Measurements from ENCODE around the gene PRDM2.
"Not testable (repeated sequence)": the region's sequence is repeated elsewhere in the genome, so short reads cannot be mapped to it uniquely, and the experiment has no call there.

Gene PRDM2

DNA sequence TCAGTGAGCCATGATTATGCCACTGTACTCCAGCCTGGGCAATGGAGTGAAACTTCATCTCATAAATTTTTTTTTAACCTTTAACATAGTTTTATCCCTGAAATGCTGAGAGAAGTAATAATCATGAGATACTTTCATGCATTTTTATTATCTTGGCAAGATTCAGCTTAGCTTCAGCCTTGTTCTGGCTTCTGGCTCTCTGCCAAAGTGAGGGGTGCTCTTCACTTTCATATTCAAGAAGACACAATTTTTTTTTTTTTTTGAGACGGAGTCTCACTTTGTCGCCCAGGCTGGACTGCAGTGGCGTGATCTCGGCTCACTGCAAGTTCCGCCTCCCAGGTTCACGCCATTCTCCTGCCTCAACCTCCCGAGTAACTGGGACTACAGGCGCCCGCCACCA is 19.4 kb upstream of the PRDM2 start:
- not testable (repeated sequence) for H3K9me3 ChIP-seq (ENCODE audit: control insufficient read depth, insufficient read depth, low read length)

DNA sequence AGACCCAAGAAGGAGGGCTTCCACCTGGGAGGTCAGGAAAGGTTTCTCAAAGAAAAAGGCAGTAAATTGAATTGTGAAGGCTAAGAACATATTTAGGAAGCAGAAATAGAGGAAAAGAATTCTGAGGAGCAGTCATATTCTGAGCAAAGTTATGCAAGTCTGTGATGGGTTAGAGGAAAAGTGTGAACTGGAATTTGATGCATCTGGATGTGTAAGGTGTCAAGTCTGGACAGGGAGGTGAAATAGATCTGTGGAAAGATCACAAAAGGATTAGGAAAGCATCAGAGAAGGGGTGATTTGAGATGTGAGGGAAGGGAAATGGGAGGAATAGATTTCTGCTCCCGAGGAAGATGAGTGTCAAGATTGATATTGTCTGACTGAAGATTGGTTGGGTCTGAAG is 18.1 kb upstream of the PRDM2 start:
- H3K9me3 ChIP-seq (ENCODE audit: control insufficient read depth, insufficient read depth, low read length) = no peaks in the 10 kb centered on the region

More for the DNA sequence above, 19.4 kb upstream of the PRDM2 start:
- not testable (repeated sequence) for H3K4me1 ChIP-seq (ENCODE audit: insufficient read depth, low read length); H3K36me3 ChIP-seq (ENCODE audit: insufficient read depth, low read length); H3K9ac ChIP-seq (ENCODE audit: low read depth, low read length)

DNA sequence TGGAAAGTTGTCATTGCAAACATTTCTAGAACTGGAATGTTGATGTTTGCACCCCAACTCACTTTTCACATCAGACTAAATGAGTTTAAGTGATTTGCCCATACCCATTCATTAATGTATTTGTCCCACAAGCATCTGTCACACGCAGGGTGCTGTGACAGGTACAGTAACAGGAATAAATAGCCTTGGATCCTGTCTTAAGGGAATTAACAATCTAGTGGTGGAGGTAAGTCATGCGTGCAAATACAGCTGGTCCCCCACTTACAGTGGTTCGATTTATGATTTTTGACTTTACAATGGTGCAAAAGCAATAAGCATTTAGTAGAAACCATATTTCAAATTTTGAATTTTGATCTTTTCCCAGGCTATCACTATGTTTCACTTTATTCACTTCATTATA is 17.5 kb upstream of the PRDM2 start:
- H3K9me3 ChIP-seq (ENCODE audit: control insufficient read depth, insufficient read depth, low read length) = no peaks in the 10 kb centered on the region

More for the DNA sequence above, 18.1 kb upstream of the PRDM2 start:
- H3K36me3 ChIP-seq (ENCODE audit: insufficient read depth, low read length) = no peaks in the 10 kb centered on the region
- no peaks in the 10 kb centered on the region for H3K4me1 ChIP-seq (ENCODE audit: insufficient read depth, low read length)
- no peak overlapping the region for H3K9ac ChIP-seq (ENCODE audit: low read depth, low read length)

DNA sequence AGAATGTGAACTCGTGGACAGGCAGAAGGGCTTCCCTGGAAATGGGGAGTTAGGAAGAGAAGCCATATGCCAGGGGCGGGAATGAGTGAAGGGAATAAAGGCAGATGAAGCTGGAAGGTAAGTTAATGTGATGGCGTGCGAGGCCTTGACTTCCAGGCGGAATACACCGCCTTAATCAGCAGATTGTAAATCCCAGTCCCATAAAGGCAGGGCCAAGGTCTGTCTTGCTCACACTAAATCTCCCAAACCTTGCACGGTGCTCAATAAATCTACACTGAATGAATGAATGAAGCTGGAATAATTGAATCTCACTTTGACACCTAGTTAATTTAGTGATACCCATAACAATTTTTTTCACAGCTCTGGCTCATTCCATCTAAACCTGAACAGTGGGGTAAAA is 16.8 kb upstream of the PRDM2 start:
- H3K9ac ChIP-seq (ENCODE audit: low read depth, low read length) = no peak overlapping the region
- H3K9me3 ChIP-seq (ENCODE audit: control insufficient read depth, insufficient read depth, low read length) = no peaks in the 10 kb centered on the region
- H3K4me1 ChIP-seq (ENCODE audit: insufficient read depth, low read length) = no peaks in the 10 kb centered on the region
- no peaks in the 10 kb centered on the region for H3K36me3 ChIP-seq (ENCODE audit: insufficient read depth, low read length)

More for the DNA sequence above, 17.5 kb upstream of the PRDM2 start:
- Histone ChIP-seq H3K4me1 (ENCODE audit: insufficient read depth, low read length) (no peaks in the 10 kb centered on the region), H3K9ac (ENCODE audit: low read depth, low read length) (no peak overlapping the region), H3K36me3 (ENCODE audit: insufficient read depth, low read length) (no peaks in the 10 kb centered on the region)

DNA sequence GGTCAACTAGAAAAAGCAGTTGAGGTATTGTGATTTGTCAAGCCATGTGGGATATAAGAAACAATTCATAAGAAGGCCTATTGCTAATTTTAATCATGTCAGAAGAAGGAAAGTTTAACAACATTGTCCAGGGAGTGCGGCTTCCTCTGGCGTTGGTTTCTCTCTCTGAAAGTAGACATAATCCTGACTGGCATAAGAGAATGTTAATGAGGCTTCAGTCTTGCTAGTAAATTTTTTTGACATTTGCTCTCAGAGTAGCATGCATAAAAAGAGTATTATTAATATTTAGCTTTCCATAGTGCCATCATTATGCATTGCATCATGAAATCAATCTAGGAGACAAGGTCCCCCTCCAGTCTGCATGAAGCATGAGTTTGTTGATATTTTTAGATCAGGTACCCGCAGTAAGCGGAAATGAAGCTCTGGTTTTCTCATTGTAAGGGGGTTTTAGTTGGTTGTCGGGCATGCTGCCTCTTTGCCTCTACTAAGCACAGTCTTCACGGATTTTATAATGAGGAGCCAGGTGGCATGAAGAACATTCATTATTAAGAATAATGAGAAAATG is 12.8 kb upstream of the PRDM2 start:
- H3K9ac ChIP-seq (ENCODE audit: low read depth, low read length) = no peak overlapping the region
- no peaks in the 10 kb centered on the region for H3K9me3 ChIP-seq (ENCODE audit: control insufficient read depth, insufficient read depth, low read length)
- H3K36me3 ChIP-seq (ENCODE audit: insufficient read depth, low read length) = no peaks in the 10 kb centered on the region
- H3K4me1 ChIP-seq (ENCODE audit: insufficient read depth, low read length) = no peaks in the 10 kb centered on the region

DNA sequence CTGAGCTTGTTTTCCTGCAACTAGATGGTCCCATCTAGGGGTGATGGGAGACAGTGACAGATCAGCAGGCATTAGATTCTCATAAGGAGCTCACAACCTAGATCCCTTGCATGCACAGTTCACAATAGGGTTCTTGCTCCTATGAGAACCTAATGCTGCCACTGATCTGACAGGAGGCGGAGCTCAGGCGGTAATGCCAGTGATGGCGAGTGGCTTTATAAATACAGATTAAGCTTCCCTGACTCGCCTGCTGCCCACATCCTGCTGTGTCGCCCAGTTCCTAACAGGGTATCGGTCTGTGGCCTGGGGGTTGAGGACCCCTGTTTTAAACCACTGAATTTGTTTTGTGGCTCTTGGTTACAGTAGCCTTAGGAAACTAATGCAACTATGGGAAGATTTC is 6.9 kb upstream of the PRDM2 start:
- H3K9ac ChIP-seq (ENCODE audit: low read depth, low read length); H3K36me3 ChIP-seq (ENCODE audit: insufficient read depth, low read length); H3K4me1 ChIP-seq (ENCODE audit: insufficient read depth, low read length); H3K9me3 ChIP-seq (ENCODE audit: control insufficient read depth, insufficient read depth, low read length): not testable (repeated sequence)

DNA sequence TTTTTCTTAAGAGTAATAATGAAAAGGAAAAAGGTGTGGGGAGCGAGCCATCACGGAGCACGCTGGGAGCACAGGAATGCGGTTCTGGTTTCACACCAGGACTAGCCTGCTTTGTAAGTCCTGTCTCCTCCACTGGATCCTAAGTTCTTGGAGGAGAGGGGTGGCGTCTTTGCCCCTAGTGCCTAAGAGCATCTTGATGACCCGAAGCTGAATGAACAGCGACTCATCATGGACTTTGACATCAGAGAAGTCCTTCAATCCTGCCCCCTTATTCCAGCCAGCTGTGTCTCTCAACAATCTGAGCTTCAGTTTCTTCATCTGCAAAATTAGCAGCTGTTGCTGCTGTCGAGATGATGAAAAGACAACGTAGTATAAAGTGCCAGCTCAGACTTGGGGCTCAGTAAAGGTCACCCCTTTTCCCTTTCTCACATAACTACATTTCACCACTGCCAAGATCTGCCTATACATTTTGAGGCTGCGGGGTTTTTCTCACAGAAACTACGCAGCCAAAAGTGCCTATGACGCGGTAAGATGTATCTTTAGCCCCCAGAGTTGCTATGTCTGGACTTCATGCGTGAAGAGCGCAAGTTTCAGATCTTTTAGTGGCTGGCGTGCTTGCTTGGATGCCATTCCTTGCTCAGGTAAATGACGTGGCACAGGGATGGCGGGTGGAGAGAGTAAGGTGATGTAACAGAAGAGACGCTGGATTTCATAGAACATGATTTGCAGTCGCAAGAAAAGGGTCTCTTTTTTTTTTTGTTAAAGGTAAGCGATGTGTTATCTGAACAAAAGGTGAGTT is 4.9 kb upstream of the PRDM2 start:
- H3K4me1 ChIP-seq (ENCODE audit: insufficient read depth, low read length) = no peaks in the 10 kb centered on the region; the same call in 1 of the 2 replicates
- no peaks in the 10 kb centered on the region for H3K36me3 ChIP-seq (ENCODE audit: insufficient read depth, low read length)
- H3K9ac ChIP-seq (ENCODE audit: low read depth, low read length) = no peak overlapping the region
- H3K9me3 ChIP-seq (ENCODE audit: control insufficient read depth, insufficient read depth, low read length) = peaks cover 3% of the 10 kb centered on the region; the same call in 1 of the 2 replicates

DNA sequence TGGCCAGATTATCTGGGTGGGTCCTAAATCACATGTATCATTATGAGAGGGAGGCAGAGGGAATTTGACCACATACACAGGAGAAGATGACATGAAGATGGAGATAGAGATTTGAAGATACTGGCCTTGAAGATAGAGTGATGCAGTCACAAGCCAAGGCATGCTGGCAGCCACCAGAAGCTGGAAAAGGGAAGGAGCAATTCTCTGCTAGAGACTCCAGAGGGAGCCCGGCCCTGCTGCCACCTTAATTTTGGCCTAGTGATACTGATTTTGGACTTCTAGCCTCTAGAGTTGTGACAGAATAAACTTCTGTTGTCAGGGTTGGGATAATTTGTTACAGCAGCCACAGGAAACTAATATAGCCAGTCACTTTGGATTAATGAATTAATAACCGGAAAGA is 2.2 kb upstream of the PRDM2 start:
- Histone ChIP-seq H3K4me1 (ENCODE audit: insufficient read depth, low read length) (no peaks in the 10 kb centered on the region; the same call in 1 of the 2 replicates), H3K9ac (ENCODE audit: low read depth, low read length) (no peak overlapping the region), H3K9me3 (ENCODE audit: control insufficient read depth, insufficient read depth, low read length) (peaks cover 3% of the 10 kb centered on the region; the same call in 1 of the 2 replicates), H3K36me3 (ENCODE audit: insufficient read depth, low read length) (no peaks in the 10 kb centered on the region)

DNA sequence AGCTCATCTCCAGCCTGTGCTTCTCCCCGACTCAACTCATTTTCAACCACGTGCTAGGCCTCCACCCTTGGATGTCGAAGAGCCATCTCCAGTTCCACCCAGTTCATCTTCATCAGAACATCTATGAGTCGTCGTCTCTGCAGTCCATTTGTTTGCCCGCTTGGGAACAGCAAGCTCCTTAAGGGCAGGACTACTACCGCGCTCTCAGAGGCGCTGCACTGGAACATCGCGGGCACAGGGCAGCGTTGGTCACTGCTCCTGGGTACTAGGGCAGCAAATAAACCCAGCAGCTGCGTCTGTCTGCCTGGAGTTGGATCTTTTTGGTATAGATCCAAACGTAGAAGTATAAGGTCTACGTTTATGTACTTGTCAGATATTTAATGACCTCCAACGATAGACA is 478 bp upstream of the PRDM2 start:
- Histone ChIP-seq H3K9ac (ENCODE audit: low read depth, low read length) (peak overlapping the region; percentile 95), H3K4me1 (ENCODE audit: insufficient read depth, low read length) (no peaks in the 10 kb centered on the region; the same call in 1 of the 2 replicates), H3K36me3 (ENCODE audit: insufficient read depth, low read length) (no peaks in the 10 kb centered on the region), H3K9me3 (ENCODE audit: control insufficient read depth, insufficient read depth, low read length) (peaks cover 3% of the 10 kb centered on the region; the same call in 1 of the 2 replicates)

DNA sequence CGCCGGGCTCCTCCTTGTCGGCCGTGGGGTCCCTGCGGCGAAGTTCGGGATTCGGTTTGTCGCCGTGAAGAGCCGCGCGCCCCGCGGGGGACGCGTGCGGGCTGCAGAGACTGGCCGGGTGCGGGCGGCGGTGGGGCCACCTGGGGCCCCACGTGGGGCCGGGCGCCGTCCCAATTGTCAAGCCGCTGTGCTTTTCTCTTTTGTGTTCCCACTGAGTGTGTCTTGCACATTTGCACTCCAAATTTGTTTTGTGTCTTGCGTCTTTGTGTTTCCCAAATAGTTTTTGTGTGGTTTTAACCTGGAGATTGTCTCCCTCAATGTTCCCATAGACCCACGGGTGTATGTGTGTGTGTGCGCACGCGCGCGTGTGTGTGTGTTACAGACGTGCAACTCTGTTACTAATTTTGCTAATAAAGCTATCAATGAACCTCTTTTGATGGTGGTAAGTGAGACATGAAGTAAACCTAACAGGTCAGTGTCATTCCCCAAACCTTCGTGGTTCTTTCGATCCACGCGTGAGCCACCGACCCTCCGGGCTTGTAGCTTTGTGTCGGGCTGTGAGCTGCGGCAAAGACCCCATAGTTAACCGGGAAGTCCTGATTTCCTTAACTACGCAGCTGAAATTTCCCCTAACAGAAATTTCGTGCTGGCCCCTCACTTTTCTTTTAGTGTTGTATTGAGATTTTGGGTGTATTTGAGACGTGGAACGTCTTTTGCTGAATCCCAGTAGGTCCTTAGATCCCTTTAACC is 708 bp downstream of the PRDM2 start:
- Histone ChIP-seq H3K4me1 (ENCODE audit: insufficient read depth, low read length) (no peaks in the 10 kb centered on the region; the same call in 1 of the 2 replicates), H3K9ac (ENCODE audit: low read depth, low read length) (peak overlapping the region; percentile 95), H3K9me3 (ENCODE audit: control insufficient read depth, insufficient read depth, low read length) (peaks cover 3% of the 10 kb centered on the region; the same call in 1 of the 2 replicates), H3K36me3 (ENCODE audit: insufficient read depth, low read length) (no peaks in the 10 kb centered on the region)

DNA sequence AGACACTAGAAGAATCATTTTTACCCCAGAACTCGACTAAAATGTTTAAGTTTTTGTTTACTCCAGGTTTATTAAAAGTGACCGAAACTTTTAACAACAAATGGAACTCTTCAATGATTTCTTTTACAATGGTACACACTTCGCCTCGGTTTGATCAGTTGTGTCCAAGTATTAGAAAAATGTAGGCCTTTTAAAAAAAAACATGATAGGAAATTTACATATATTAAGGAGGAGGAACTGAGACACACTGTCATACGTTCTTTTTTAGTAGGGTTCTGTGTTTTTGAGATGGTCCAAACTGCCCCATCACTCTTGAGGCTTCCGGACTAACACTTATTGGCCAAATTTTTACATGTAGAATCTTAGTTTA is 1.3 kb downstream of the PRDM2 start:
- Histone ChIP-seq H3K9me3 (ENCODE audit: control insufficient read depth, insufficient read depth, low read length) (peaks cover 3% of the 10 kb centered on the region; the same call in 1 of the 2 replicates), H3K4me1 (ENCODE audit: insufficient read depth, low read length) (no peaks in the 10 kb centered on the region; the same call in 1 of the 2 replicates), H3K9ac (ENCODE audit: low read depth, low read length) (peak overlapping the region; percentile 95; the same call in 1 of the 2 replicates), H3K36me3 (ENCODE audit: insufficient read depth, low read length) (no peaks in the 10 kb centered on the region)

DNA sequence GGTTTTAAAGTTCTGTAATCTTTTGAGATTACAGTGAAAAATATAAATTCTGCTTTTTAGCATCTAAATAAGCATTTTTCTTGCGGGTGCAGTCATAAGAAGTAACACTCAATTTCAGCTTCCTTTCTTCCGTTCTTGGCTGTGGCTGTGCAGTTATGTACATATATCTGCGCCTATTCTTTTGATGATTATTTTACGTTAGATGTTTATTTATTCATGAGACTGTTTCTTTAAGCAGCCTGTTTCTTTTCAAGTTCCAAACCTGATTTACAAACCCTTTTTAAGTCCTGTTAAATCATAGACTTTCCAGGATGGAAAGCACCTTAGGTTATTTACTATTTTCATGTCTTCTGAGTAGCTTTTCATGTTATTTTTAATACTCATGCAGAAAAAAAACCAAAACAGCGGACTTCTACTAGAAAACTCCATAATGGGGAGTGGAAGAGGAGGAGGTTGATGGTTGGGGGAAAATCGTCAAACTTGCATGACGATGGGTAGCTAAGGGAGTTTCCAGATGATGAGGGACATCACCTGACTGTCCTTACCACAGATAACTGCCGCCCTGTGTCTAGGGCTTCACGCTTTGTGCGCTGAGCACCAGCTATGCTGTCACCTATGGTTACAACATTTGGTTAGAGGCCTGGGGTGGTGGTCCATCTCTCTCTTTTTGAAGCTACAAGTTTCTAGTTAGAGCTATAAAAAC is 2.6 kb downstream of the PRDM2 start:
- no peaks in the 10 kb centered on the region; the same call in 1 of the 2 replicates for H3K4me1 ChIP-seq (ENCODE audit: insufficient read depth, low read length)
- no peaks in the 10 kb centered on the region for H3K36me3 ChIP-seq (ENCODE audit: insufficient read depth, low read length)
- H3K9me3 ChIP-seq (ENCODE audit: control insufficient read depth, insufficient read depth, low read length) = peaks cover 2% of the 10 kb centered on the region; the same call in 1 of the 2 replicates
- no peak overlapping the region for H3K9ac ChIP-seq (ENCODE audit: low read depth, low read length)

DNA sequence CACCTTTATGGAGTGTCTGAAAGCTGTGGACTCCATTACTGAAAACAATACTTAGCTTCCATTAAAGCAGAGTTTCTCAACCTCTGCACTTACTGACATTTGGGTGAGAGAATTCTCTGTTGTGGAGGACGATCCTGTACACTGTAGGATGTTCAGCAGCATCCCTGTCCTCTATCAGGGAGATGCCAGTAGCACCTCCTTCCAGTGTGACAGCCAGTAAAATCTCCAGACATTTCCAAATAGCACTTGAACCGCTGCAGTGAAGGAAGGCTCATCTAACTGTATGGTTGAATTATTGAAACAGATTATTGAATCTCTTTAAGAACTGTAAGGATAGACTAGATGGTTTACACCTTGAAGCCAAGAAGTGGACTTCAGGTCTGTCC is 3.1 kb downstream of the PRDM2 start:
- Histone ChIP-seq H3K36me3 (ENCODE audit: insufficient read depth, low read length) (no peaks in the 10 kb centered on the region), H3K9me3 (ENCODE audit: control insufficient read depth, insufficient read depth, low read length) (no peaks in the 10 kb centered on the region), H3K4me1 (ENCODE audit: insufficient read depth, low read length) (no peaks in the 10 kb centered on the region; the same call in 1 of the 2 replicates), H3K9ac (ENCODE audit: low read depth, low read length) (no peak overlapping the region)
